ENCODE data around the gene KCNG4. TPM values are rescaled to one million over a fixed set of nuclear protein-coding genes. Genes with fewer than 3 reads are reported as not detected.

Gene KCNG4
- total and polyA plus RNA-seq, 2 of the 8 experiments (the other 6 are each of a cell fraction or from before 2014, with no cell fraction given): not detected

DNA sequence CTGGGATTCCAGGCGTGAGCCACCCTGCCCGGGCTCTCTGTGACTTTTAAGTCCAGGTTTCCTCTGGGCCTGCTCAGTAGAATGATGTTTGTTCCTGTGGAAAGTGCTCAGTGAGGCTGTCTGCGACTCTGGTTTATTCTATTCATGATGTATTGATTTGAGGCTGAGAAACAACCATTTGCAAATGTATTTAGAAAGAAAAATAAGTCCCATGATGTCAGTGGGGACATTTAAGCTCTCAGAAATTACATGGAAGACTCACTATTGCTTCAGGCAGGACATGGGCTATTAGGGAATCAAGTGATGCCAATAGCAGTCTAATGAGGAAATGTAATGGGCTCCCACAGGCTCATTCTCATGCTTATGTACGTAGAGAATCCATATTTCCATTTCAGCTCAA lies 22.2 kb upstream of the KCNG4 start (continued):
- TF ChIP-seq CHD7 (IDR thresholded peaks at IDR 0.05; ENCODE audit: insufficient replicate concordance, low read length) (no peak), CREB1 (IDR thresholded peaks at IDR 0.05) (no peak), NANOG (IDR thresholded peaks at IDR 0.05; ENCODE audit: insufficient read depth, low read depth, low read length, poor library complexity, severe bottlenecking) (no peak), SUZ12 (IDR thresholded peaks at IDR 0.05; ENCODE audit: low read length) (no peak), ATF3 (IDR thresholded peaks at IDR 0.05; ENCODE audit: insufficient read depth, low read depth, low read length) (no peak)

Measured in H1 (cell line).